GM19328 (cell line): Measurements from ENCODE around the gene PIBF1.
"Not testable (repeated sequence)": the region's sequence is repeated elsewhere in the genome, so short reads cannot be mapped to it uniquely, and the experiment has no call there.

Source experiments
- ATAC-seq: cut with Tn5 transposase; IDR thresholded peaks from one replicate; pipeline ENCODE4 v1.9.1; 2021; ENCODE audit warnings: mild to moderate bottlenecking, moderate library complexity; ENCODE audit not compliant: unreplicated experiment

PIBF1 gene

GRCh38 chr13:72998012-72998411, 216.1 kb downstream of the PIBF1 start:
- ATAC-seq, result no peak

- ATAC-seq, result peak; percentile 73
Observed at GRCh38 chr13:73000027-73000674, 218.2 kb downstream of the PIBF1 start.

- no peak for ATAC-seq
Observed at GRCh38 chr13:73001971-73002370, 220.0 kb downstream of the PIBF1 start.

GRCh38 chr13:73011751-73012150, 229.8 kb downstream of the PIBF1 start:
- no peak for ATAC-seq

GRCh38 chr13:73015805-73016204, 233.9 kb downstream of the PIBF1 start:
- ATAC-seq, result no peak

- ATAC-seq, result no peak
Observed at GRCh38 chr13:73018336-73018735, 236.4 kb downstream of the PIBF1 start.

- ATAC-seq, result no peak
Observed at GRCh38 chr13:73025217-73026012, 243.5 kb downstream of the PIBF1 start.

GRCh38 chr13:73034901-73035300, 253.0 kb downstream of the PIBF1 start:
- no peak for ATAC-seq

GRCh38 chr13:73035660-73036059, 253.7 kb downstream of the PIBF1 start:
- ATAC-seq, result no peak

GRCh38 chr13:73036566-73036965, 254.6 kb downstream of the PIBF1 start:
- no peak for ATAC-seq

- no peak for ATAC-seq
Observed at GRCh38 chr13:73038064-73038463, 256.1 kb downstream of the PIBF1 start.

GRCh38 chr13:73039201-73040108, 257.5 kb downstream of the PIBF1 start:
- ATAC-seq, result no peak

GRCh38 chr13:73040484-73040883, 258.6 kb downstream of the PIBF1 start:
- no peak for ATAC-seq

- no peak for ATAC-seq
Observed at GRCh38 chr13:73040968-73041596, 259.1 kb downstream of the PIBF1 start.

GRCh38 chr13:73045031-73045430, 263.1 kb downstream of the PIBF1 start:
- no peak for ATAC-seq

- ATAC-seq, result not testable (repeated sequence)
Observed at GRCh38 chr13:73048615-73049014, 266.7 kb downstream of the PIBF1 start.

GRCh38 chr13:73054712-73055111, 272.8 kb downstream of the PIBF1 start:
- no peak for ATAC-seq

GRCh38 chr13:73055813-73056564, 274.1 kb downstream of the PIBF1 start:
- ATAC-seq, result no peak

GRCh38 chr13:73056565-73056962, 274.6 kb downstream of the PIBF1 start:
- ATAC-seq, result no peak
